HL-60 (cell line): ENCODE results near the gene MAPT.

Experiments
- DNase-seq, 2 experiments: peaks; one replicate each; pipeline ENCODE4 v3.0.0-alpha.2; 2010 to 2020; ENCODE audit warnings: low read depth in 1 of 2, low spot score in 1 of 2
- H3K27ac ChIP-seq: fragments of 250-450 bp; sonication (Bioruptor Pico); replicated peaks from 2 replicates; pipeline ENCODE4 v1.5.1; 2020; ENCODE audit warnings: mild to moderate bottlenecking, moderate library complexity
- H3K27me3 ChIP-seq: fragments of 250-450 bp; sonication (Bioruptor Pico); 2 replicates; pipeline ENCODE4 v1.5.1; 2021; ENCODE audit warnings: mild to moderate bottlenecking, moderate library complexity; ENCODE audit not compliant: insufficient read depth, poor library complexity, severe bottlenecking
- H3K4me3 ChIP-seq: replicated peaks from 2 replicates; pipeline ENCODE4 v1.5.1; 2011; ENCODE audit warnings: mild to moderate bottlenecking, control low read depth, low read length; ENCODE audit not compliant: insufficient read depth
- GABPA ChIP-seq: IDR thresholded peaks from 2 replicates; pipeline ENCODE4 v1.6.1; 2012; ENCODE audit warnings: low read depth
- POLR2AphosphoS5 ChIP-seq: IDR thresholded peaks from 2 replicates; pipeline ENCODE4 v1.6.1; 2012; ENCODE audit warnings: low read depth
- SPI1 ChIP-seq: IDR thresholded peaks from 2 replicates; pipeline ENCODE4 v1.6.1; 2012; ENCODE audit warnings: low read depth, mild to moderate bottlenecking, borderline replicate concordance
- TF ChIP-seq, protein P1 (sequence below): IDR thresholded peaks from one replicate; pipeline ENCODE4 v1.5.1; 2011; ENCODE audit warnings: low read length, control low read depth, inconsistent platforms; ENCODE audit not compliant: insufficient read depth
- TF ChIP-seq, protein P2 (sequence below): IDR thresholded peaks from 2 replicates; pipeline ENCODE4 v1.6.1; 2012; ENCODE audit warnings: low read depth; ENCODE audit not compliant: insufficient replicate concordance

MAPT gene

DNA sequence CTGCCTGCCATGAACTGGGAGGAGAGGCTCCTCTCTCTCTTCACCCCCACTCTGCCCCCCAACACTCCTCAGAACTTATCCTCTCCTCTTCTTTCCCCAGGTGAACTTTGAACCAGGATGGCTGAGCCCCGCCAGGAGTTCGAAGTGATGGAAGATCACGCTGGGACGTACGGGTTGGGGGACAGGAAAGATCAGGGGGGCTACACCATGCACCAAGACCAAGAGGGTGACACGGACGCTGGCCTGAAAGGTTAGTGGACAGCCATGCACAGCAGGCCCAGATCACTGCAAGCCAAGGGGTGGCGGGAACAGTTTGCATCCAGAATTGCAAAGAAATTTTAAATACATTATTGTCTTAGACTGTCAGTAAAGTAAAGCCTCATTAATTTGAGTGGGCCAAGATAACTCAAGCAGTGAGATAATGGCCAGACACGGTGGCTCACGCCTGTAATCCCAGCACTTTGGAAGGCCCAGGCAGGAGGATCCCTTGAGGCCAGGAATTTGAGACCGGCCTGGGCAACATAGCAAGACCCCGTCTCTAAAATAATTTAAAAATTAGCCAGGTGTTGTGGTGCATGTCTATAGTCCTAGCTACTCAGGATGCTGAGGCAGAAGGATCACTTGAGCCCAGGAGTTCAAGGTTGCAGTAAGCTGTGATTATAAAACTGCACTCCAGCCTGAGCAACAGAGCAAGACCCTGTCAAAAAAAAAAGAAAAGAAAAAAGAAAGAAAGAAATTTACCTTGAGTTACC, 68.0 kb downstream of the MAPT start:
- TF ChIP-seq GABPA (no peak), SPI1 (no peak), POLR2AphosphoS5 (no peak)
- TF ChIP-seq, protein P1, sequence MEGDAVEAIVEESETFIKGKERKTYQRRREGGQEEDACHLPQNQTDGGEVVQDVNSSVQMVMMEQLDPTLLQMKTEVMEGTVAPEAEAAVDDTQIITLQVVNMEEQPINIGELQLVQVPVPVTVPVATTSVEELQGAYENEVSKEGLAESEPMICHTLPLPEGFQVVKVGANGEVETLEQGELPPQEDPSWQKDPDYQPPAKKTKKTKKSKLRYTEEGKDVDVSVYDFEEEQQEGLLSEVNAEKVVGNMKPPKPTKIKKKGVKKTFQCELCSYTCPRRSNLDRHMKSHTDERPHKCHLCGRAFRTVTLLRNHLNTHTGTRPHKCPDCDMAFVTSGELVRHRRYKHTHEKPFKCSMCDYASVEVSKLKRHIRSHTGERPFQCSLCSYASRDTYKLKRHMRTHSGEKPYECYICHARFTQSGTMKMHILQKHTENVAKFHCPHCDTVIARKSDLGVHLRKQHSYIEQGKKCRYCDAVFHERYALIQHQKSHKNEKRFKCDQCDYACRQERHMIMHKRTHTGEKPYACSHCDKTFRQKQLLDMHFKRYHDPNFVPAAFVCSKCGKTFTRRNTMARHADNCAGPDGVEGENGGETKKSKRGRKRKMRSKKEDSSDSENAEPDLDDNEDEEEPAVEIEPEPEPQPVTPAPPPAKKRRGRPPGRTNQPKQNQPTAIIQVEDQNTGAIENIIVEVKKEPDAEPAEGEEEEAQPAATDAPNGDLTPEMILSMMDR: no peak
- TF ChIP-seq, protein P2, sequence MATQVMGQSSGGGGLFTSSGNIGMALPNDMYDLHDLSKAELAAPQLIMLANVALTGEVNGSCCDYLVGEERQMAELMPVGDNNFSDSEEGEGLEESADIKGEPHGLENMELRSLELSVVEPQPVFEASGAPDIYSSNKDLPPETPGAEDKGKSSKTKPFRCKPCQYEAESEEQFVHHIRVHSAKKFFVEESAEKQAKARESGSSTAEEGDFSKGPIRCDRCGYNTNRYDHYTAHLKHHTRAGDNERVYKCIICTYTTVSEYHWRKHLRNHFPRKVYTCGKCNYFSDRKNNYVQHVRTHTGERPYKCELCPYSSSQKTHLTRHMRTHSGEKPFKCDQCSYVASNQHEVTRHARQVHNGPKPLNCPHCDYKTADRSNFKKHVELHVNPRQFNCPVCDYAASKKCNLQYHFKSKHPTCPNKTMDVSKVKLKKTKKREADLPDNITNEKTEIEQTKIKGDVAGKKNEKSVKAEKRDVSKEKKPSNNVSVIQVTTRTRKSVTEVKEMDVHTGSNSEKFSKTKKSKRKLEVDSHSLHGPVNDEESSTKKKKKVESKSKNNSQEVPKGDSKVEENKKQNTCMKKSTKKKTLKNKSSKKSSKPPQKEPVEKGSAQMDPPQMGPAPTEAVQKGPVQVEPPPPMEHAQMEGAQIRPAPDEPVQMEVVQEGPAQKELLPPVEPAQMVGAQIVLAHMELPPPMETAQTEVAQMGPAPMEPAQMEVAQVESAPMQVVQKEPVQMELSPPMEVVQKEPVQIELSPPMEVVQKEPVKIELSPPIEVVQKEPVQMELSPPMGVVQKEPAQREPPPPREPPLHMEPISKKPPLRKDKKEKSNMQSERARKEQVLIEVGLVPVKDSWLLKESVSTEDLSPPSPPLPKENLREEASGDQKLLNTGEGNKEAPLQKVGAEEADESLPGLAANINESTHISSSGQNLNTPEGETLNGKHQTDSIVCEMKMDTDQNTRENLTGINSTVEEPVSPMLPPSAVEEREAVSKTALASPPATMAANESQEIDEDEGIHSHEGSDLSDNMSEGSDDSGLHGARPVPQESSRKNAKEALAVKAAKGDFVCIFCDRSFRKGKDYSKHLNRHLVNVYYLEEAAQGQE: no peak
- DNase-seq: no peak
- Histone ChIP-seq H3K4me3 (no peak overlapping the region), H3K27ac (no peak overlapping the region), H3K27me3 (peaks cover 8% of the 10 kb centered on the region)

DNA sequence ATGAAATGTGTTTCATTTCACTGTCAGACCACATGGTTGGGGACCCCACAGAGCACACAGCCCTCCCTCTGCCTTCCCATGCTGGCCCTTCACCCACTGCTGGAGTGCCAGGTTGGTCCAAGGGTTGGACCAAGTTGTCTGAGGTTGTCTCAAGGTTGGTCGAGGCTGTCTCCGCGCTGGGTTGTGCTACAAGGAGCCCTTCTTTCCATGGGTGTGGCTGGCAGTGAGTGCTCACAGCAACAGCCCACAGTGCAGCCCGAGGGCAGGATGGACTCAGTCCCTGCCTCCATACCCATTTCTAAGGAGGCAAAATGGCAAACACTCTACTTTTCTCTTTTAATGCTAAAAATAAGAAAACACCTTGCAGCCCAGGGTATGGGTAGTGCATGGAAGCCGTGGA, 68.9 kb downstream of the MAPT start:
- Histone ChIP-seq H3K27ac (no peak overlapping the region), H3K4me3 (no peak overlapping the region), H3K27me3 (peaks cover 12% of the 10 kb centered on the region)
- DNase-seq: no peak
- TF ChIP-seq POLR2AphosphoS5: no peak
- TF ChIP-seq, protein P2: no peak
- TF ChIP-seq GABPA: no peak
- TF ChIP-seq, protein P1: no peak
- TF ChIP-seq SPI1: no peak

DNA sequence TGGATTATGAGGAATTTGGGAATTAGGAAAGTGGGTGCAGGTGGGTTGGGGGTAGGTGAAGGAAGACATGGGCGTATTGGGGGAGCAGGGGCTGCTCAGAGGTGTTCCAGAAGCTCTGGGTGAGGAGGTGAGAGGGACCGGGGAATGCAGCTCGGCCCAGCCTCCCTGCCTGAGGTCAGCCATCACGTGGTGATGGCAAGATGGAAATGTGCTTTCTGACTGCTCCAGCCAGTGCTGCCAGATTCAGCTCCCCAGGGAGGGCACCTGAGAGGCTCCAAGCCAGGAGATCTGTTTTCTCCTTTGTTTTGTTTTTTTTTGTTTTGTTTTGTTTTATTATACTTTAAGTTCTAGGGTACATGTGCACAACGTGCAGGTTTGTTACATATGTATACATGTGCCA, 69.5 kb downstream of the MAPT start:
- no peak for DNase-seq
- no peak for TF ChIP-seq POLR2AphosphoS5
- no peak for TF ChIP-seq GABPA
- TF ChIP-seq SPI1: no peak
- TF ChIP-seq, protein P1: no peak
- TF ChIP-seq, protein P2: no peak
- no peak overlapping the region for H3K4me3 ChIP-seq
- peaks cover 12% of the 10 kb centered on the region for H3K27me3 ChIP-seq
- H3K27ac ChIP-seq: no peak overlapping the region
